WTC11 (cell line): ENCODE measurements around the gene LIX1L. TPM values are rescaled to one million over a fixed set of nuclear protein-coding genes. Genes with fewer than 3 reads are reported as not detected.

Experiments used
- CREM ChIP-seq: sonication (generic); formaldehyde crosslinking; IDR thresholded peaks from 2 replicates; pipeline ENCODE4 v1.8.1; 2022; ENCODE audit warnings: mild to moderate bottlenecking, missing genetic modification reagents, moderate library complexity
- E2F4 ChIP-seq: sonication (generic); formaldehyde crosslinking; IDR thresholded peaks from 2 replicates; pipeline ENCODE4 v1.8.1; 2022; ENCODE audit warnings: low read depth, mild to moderate bottlenecking, moderate library complexity, missing genetic modification reagents, borderline replicate concordance
- ELF4 ChIP-seq: sonication (generic); formaldehyde crosslinking; IDR thresholded peaks from 2 replicates; pipeline ENCODE4 v1.8.1; 2022; ENCODE audit warnings: low read depth, mild to moderate bottlenecking, moderate library complexity, missing genetic modification reagents
- GRHL2 ChIP-seq: fragments of 250-450 bp; sonication (Bioruptor Pico); IDR thresholded peaks from 2 replicates; pipeline ENCODE4 v1.8.0; 2022; ENCODE audit warnings: mild to moderate bottlenecking, moderate library complexity; ENCODE audit not compliant: insufficient replicate concordance, severe bottlenecking
- IRF2 ChIP-seq: sonication (generic); formaldehyde crosslinking; IDR thresholded peaks from 2 replicates; pipeline ENCODE4 v1.8.0; 2022; ENCODE audit warnings: low read depth, missing genetic modification reagents, borderline replicate concordance
- JUN ChIP-seq: sonication (generic); formaldehyde crosslinking; IDR thresholded peaks from 2 replicates; pipeline ENCODE4 v1.8.0; 2023; ENCODE audit warnings: mild to moderate bottlenecking, missing genetic modification reagents
- MYBL2 ChIP-seq: sonication (generic); formaldehyde crosslinking; IDR thresholded peaks from 2 replicates; pipeline ENCODE4 v1.8.1; 2023; ENCODE audit warnings: mild to moderate bottlenecking, moderate library complexity, missing genetic modification reagents
- NFYB ChIP-seq: sonication (generic); formaldehyde crosslinking; conservative IDR thresholded peaks from 2 replicates; pipeline ENCODE4 v1.8.0; 2022; ENCODE audit warnings: low read depth, missing genetic modification reagents
- NR2C2 ChIP-seq: sonication (generic); formaldehyde crosslinking; IDR thresholded peaks from 2 replicates; pipeline ENCODE4 v1.8.0; 2022; ENCODE audit warnings: mild to moderate bottlenecking, missing genetic modification reagents
- OVOL2 ChIP-seq: fragments of 250-450 bp; sonication (Bioruptor Pico); IDR thresholded peaks from 2 replicates; pipeline ENCODE4 v1.9.0; 2021; ENCODE audit warnings: mild to moderate bottlenecking, borderline replicate concordance
- SMAD3 ChIP-seq: sonication (generic); formaldehyde crosslinking; IDR thresholded peaks from 2 replicates; pipeline ENCODE4 v1.8.0; 2022; ENCODE audit warnings: missing genetic modification reagents, mild to moderate bottlenecking, borderline replicate concordance
- SOX15 ChIP-seq: fragments of 250-450 bp; sonication (Bioruptor Pico); IDR thresholded peaks from 2 replicates; pipeline ENCODE4 v1.9.0; 2021; ENCODE audit warnings: mild to moderate bottlenecking
- SP1 ChIP-seq: sonication (generic); formaldehyde crosslinking; conservative IDR thresholded peaks from 2 replicates; pipeline ENCODE4 v1.8.1; 2022; ENCODE audit warnings: missing genetic modification reagents
- TEAD1 ChIP-seq: sonication (generic); formaldehyde crosslinking; IDR thresholded peaks from 2 replicates; pipeline ENCODE4 v1.8.0; 2022; ENCODE audit warnings: mild to moderate bottlenecking, missing genetic modification reagents
- ZBTB21 ChIP-seq: sonication (generic); formaldehyde crosslinking; IDR thresholded peaks from 2 replicates; pipeline ENCODE4 v1.8.1; 2023; ENCODE audit warnings: mild to moderate bottlenecking, missing genetic modification reagents, borderline replicate concordance
- ZNF121 ChIP-seq: sonication (generic); formaldehyde crosslinking; IDR thresholded peaks from 2 replicates; pipeline ENCODE4 v1.8.0; 2023; ENCODE audit warnings: missing genetic modification reagents
- ZNF138 ChIP-seq: sonication (generic); formaldehyde crosslinking; conservative IDR thresholded peaks from 2 replicates; pipeline ENCODE4 v1.8.1; 2022; ENCODE audit warnings: mild to moderate bottlenecking, moderate library complexity, missing genetic modification reagents
- ZNF219 ChIP-seq: sonication (generic); formaldehyde crosslinking; IDR thresholded peaks from 2 replicates; pipeline ENCODE4 v1.8.0; 2023; ENCODE audit warnings: missing genetic modification reagents, mild to moderate bottlenecking, borderline replicate concordance
- ZNF263 ChIP-seq: sonication (generic); formaldehyde crosslinking; IDR thresholded peaks from 2 replicates; pipeline ENCODE4 v1.8.1; 2022; ENCODE audit warnings: low read depth, mild to moderate bottlenecking, moderate library complexity, missing genetic modification reagents
- ZNF281 ChIP-seq: sonication (generic); formaldehyde crosslinking; IDR thresholded peaks from 2 replicates; pipeline ENCODE4 v1.8.0; 2023; ENCODE audit warnings: mild to moderate bottlenecking, missing genetic modification reagents
- ZNF317 ChIP-seq: sonication (generic); formaldehyde crosslinking; IDR thresholded peaks from 2 replicates; pipeline ENCODE4 v1.8.1; 2023; ENCODE audit warnings: low read depth, mild to moderate bottlenecking, moderate library complexity, missing genetic modification reagents, borderline replicate concordance
- ZNF423 ChIP-seq: fragments of 250-450 bp; sonication (Bioruptor Pico); IDR thresholded peaks from 2 replicates; pipeline ENCODE4 v2.1.2; 2022; ENCODE audit warnings: mild to moderate bottlenecking, moderate library complexity
- ZSCAN18 ChIP-seq: fragments of 250-450 bp; sonication (Bioruptor Pico); IDR thresholded peaks from 2 replicates; pipeline ENCODE4 v2.1.2; 2022; ENCODE audit warnings: mild to moderate bottlenecking, moderate library complexity
- total RNA-seq: library from RNA; stranded (reverse); gene quantifications from 3 replicates; pipeline ENCODE4 v1.2.3, GENCODE V29; 2021
- TF ChIP-seq, protein P1 (sequence below): sonication (generic); formaldehyde crosslinking; IDR thresholded peaks from 2 replicates; pipeline ENCODE4 v1.8.1; 2023; ENCODE audit warnings: mild to moderate bottlenecking, missing genetic modification reagents, moderate library complexity
- TF ChIP-seq, protein P2 (sequence below): sonication (generic); formaldehyde crosslinking; IDR thresholded peaks from 2 replicates; pipeline ENCODE4 v1.8.1; 2022; ENCODE audit warnings: mild to moderate bottlenecking, missing genetic modification reagents, moderate library complexity, borderline replicate concordance
- TF ChIP-seq, protein P3 (sequence below): sonication (generic); formaldehyde crosslinking; IDR thresholded peaks from 2 replicates; pipeline ENCODE4 v1.8.0; 2023; ENCODE audit warnings: missing genetic modification reagents, mild to moderate bottlenecking, borderline replicate concordance

Gene LIX1L
- total RNA-seq, 1 experiment from 2014 or later, result 3.0 TPM

GRCh38 chr1:145978854-145979745, 21.3 kb upstream of the LIX1L start (continued):
- TF ChIP-seq GRHL2 (no peak), JUN (CRISPR knock-in tag) (no peak), MYBL2 (CRISPR knock-in tag) (0 out of 2 replicates have a peak, but pooled peaks have one; percentile 28), OVOL2 (CRISPR knock-in tag) (no peak), E2F4 (CRISPR knock-in tag) (no peak), ELF4 (CRISPR knock-in tag) (no peak), SMAD3 (CRISPR knock-in tag) (no peak), ZBTB21 (CRISPR knock-in tag) (no peak), ZNF281 (CRISPR knock-in tag) (no peak), ZSCAN18 (no peak), CREM (CRISPR knock-in tag) (no peak), ZNF423 (CRISPR knock-in tag) (no peak), NR2C2 (CRISPR knock-in tag) (no peak), SP1 (CRISPR knock-in tag) (peak; percentile 53; the same call in 1 of the 2 replicates), ZNF138 (no peak), SOX15 (CRISPR knock-in tag) (no peak), ZNF317 (CRISPR knock-in tag) (no peak), ZNF263 (CRISPR knock-in tag) (no peak), ZNF121 (no peak), NFYB (CRISPR knock-in tag) (peak; percentile 65), ZNF219 (CRISPR knock-in tag) (no peak), TEAD1 (CRISPR knock-in tag) (peak; percentile 26; the same call in 1 of the 2 replicates), IRF2 (CRISPR knock-in tag) (no peak)
- TF ChIP-seq, protein P1, sequence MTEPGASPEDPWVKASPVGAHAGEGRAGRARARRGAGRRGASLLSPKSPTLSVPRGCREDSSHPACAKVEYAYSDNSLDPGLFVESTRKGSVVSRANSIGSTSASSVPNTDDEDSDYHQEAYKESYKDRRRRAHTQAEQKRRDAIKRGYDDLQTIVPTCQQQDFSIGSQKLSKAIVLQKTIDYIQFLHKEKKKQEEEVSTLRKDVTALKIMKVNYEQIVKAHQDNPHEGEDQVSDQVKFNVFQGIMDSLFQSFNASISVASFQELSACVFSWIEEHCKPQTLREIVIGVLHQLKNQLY (CRISPR knock-in tag), result no peak
- TF ChIP-seq, protein P2, sequence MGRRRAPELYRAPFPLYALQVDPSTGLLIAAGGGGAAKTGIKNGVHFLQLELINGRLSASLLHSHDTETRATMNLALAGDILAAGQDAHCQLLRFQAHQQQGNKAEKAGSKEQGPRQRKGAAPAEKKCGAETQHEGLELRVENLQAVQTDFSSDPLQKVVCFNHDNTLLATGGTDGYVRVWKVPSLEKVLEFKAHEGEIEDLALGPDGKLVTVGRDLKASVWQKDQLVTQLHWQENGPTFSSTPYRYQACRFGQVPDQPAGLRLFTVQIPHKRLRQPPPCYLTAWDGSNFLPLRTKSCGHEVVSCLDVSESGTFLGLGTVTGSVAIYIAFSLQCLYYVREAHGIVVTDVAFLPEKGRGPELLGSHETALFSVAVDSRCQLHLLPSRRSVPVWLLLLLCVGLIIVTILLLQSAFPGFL, result no peak
- TF ChIP-seq, protein P3, sequence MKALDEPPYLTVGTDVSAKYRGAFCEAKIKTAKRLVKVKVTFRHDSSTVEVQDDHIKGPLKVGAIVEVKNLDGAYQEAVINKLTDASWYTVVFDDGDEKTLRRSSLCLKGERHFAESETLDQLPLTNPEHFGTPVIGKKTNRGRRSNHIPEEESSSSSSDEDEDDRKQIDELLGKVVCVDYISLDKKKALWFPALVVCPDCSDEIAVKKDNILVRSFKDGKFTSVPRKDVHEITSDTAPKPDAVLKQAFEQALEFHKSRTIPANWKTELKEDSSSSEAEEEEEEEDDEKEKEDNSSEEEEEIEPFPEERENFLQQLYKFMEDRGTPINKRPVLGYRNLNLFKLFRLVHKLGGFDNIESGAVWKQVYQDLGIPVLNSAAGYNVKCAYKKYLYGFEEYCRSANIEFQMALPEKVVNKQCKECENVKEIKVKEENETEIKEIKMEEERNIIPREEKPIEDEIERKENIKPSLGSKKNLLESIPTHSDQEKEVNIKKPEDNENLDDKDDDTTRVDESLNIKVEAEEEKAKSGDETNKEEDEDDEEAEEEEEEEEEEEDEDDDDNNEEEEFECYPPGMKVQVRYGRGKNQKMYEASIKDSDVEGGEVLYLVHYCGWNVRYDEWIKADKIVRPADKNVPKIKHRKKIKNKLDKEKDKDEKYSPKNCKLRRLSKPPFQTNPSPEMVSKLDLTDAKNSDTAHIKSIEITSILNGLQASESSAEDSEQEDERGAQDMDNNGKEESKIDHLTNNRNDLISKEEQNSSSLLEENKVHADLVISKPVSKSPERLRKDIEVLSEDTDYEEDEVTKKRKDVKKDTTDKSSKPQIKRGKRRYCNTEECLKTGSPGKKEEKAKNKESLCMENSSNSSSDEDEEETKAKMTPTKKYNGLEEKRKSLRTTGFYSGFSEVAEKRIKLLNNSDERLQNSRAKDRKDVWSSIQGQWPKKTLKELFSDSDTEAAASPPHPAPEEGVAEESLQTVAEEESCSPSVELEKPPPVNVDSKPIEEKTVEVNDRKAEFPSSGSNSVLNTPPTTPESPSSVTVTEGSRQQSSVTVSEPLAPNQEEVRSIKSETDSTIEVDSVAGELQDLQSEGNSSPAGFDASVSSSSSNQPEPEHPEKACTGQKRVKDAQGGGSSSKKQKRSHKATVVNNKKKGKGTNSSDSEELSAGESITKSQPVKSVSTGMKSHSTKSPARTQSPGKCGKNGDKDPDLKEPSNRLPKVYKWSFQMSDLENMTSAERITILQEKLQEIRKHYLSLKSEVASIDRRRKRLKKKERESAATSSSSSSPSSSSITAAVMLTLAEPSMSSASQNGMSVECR (CRISPR knock-in tag), result 0 out of 2 replicates have a peak, but pooled peaks have one; percentile 27
